ACC112 (cell line): Measurements from ENCODE around the gene UMAD1.

Experiments used
- H2AFZ ChIP-seq: fragments of 200-600 bp; sonication (generic); one replicate; pipeline ENCODE4 v1.6.0; 2017; ENCODE audit warnings: antibody characterized with exemption, low read length; ENCODE audit not compliant: unreplicated experiment
- H3K27ac ChIP-seq: fragments of 200-600 bp; sonication (generic); 2 replicates; pipeline ENCODE4 v1.5.1; 2014; ENCODE audit warnings: low read depth, mild to moderate bottlenecking, antibody characterized with exemption, low read length, moderate library complexity
- H3K27me3 ChIP-seq: fragments of 200-600 bp; sonication (generic); 2 replicates; pipeline ENCODE4 v1.6.1; 2014; ENCODE audit warnings: mild to moderate bottlenecking, antibody characterized with exemption, low read length, moderate library complexity, mixed read lengths; ENCODE audit not compliant: insufficient read depth
- H3K36me3 ChIP-seq: fragments of 200-600 bp; sonication (generic); 2 replicates; pipeline ENCODE4 v1.6.1; 2016; ENCODE audit warnings: mild to moderate bottlenecking, antibody characterized with exemption, low read length, moderate library complexity, mixed read lengths; ENCODE audit not compliant: insufficient read depth
- H3K4me1 ChIP-seq: fragments of 200-600 bp; sonication (generic); one replicate; pipeline ENCODE4 v1.6.1; 2016; ENCODE audit warnings: low read length, mixed read lengths; ENCODE audit not compliant: insufficient read depth, unreplicated experiment, control insufficient read depth
- H3K4me3 ChIP-seq: fragments of 200-600 bp; sonication (generic); 2 replicates; pipeline ENCODE4 v1.5.1; 2014; ENCODE audit warnings: mild to moderate bottlenecking, low read depth, low read length
- H3K79me2 ChIP-seq: fragments of 200-600 bp; sonication (generic); one replicate; pipeline ENCODE4 v1.6.0; 2016; ENCODE audit warnings: low read length; ENCODE audit not compliant: control insufficient read depth, unreplicated experiment, insufficient read depth

Gene UMAD1

DNA sequence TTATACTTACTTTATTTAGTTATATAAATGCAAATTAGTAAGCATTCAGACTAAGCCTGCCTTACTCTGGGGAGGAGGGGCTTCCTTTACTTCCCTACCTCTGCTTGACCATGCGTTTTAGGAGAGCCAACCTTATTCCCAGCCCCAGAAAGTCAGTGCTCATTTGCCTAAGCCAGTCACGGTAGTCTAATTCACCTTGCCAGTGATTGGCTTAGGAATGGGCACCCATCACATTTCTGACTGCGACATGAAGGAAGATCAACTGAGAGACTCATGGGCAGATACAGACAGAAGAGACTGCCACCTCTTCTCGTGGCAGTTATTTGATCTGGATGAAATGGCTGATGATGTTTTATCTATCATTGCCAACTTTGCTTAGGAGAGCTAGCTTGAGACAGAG is 48.4 kb downstream of the UMAD1 start:
- Histone ChIP-seq H2AFZ (no peak overlapping the region), H3K27me3 (no peaks in the 10 kb centered on the region), H3K4me1 (peaks cover 4% of the 10 kb centered on the region), H3K79me2 (no peaks in the 10 kb centered on the region), H3K27ac (no peak overlapping the region), H3K4me3 (no peak overlapping the region), H3K36me3 (no peaks in the 10 kb centered on the region)

DNA sequence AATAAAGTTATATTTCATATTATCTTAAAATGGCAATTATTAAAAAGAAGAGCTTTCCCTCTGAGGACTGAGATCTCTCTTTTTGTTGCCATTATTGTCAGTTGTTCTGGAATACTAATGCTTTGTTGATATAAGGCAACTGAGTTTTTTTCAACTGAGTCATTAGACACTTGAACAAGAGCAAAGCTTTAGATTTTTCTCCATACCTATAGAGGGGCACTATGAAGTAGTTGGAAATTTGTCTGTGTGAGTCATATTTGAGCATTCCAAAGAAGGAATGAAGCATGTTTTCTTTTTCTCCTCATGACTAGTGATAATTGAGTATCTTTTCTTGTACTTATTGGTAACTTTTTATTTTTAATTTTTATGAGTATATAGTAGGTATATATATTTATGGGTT is 53.3 kb downstream of the UMAD1 start:
- Histone ChIP-seq H3K79me2 (no peaks in the 10 kb centered on the region), H3K4me3 (no peak overlapping the region), H3K36me3 (no peaks in the 10 kb centered on the region), H3K4me1 (peaks cover 36% of the 10 kb centered on the region), H3K27me3 (no peaks in the 10 kb centered on the region), H3K27ac (peak overlapping the region; percentile 79), H2AFZ (no peak overlapping the region)

DNA sequence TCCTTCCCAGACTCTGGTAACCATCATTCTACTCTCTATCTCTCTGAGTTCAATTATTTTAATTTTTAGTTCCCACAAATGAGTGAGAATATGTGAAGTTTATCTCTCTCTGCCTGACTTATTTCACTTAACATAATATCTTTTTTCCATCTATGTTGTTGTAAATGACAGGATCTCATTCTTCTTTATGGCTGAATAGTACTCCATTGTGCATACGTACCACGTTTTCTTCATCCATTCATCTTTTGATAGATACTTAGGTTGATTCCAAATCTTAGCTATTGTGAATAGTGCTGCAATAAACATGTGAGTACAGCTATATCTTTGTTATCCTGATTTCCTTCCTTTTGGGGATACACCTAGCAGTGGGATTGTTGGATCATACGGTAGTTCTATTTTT is 54.0 kb downstream of the UMAD1 start:
- no peak overlapping the region for H3K4me3 ChIP-seq
- H3K27ac ChIP-seq, result peak overlapping the region; percentile 79
- H3K4me1 ChIP-seq, result peaks cover 41% of the 10 kb centered on the region
- H2AFZ ChIP-seq, result no peak overlapping the region
- no peaks in the 10 kb centered on the region for H3K36me3 ChIP-seq
- H3K27me3 ChIP-seq, result no peaks in the 10 kb centered on the region
- no peaks in the 10 kb centered on the region for H3K79me2 ChIP-seq

DNA sequence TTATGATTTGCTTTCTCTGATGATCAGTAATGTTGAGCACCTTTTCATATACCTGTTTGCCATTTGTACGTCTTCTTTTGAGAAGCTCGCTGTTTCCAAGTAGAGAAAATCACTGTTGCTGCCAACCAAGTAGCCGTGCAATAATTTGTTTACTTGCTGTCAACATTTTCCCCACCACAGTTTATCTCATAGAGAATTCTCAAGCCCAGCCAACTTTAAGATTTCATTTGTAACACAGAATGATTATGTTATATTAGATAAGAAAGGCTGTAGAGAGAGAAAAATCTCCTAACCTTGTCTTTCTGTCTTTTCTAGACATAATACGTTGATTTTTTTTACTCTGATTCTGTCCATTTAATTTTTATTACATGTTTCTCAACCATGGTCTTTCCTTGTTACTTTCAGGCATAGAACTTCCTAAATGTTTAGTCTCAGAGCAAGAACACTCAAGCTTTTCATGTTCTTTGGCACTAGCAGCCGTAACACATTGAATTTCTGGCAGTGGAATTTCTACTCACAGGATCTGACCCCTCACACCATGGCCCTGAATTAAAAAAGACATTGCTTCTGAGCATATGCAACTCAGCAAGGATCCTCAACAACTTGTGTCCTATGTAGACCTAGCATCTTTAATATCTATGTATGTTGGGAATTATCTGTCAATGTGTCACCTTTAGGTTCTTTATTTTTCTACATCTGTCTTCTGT is 54.7 kb downstream of the UMAD1 start:
- no peaks in the 10 kb centered on the region for H3K36me3 ChIP-seq
- H3K27ac ChIP-seq, result peak overlapping the region; percentile 79
- H2AFZ ChIP-seq, result no peak overlapping the region
- H3K4me1 ChIP-seq, result peaks cover 42% of the 10 kb centered on the region
- no peaks in the 10 kb centered on the region for H3K79me2 ChIP-seq
- no peak overlapping the region for H3K4me3 ChIP-seq
- no peaks in the 10 kb centered on the region for H3K27me3 ChIP-seq

DNA sequence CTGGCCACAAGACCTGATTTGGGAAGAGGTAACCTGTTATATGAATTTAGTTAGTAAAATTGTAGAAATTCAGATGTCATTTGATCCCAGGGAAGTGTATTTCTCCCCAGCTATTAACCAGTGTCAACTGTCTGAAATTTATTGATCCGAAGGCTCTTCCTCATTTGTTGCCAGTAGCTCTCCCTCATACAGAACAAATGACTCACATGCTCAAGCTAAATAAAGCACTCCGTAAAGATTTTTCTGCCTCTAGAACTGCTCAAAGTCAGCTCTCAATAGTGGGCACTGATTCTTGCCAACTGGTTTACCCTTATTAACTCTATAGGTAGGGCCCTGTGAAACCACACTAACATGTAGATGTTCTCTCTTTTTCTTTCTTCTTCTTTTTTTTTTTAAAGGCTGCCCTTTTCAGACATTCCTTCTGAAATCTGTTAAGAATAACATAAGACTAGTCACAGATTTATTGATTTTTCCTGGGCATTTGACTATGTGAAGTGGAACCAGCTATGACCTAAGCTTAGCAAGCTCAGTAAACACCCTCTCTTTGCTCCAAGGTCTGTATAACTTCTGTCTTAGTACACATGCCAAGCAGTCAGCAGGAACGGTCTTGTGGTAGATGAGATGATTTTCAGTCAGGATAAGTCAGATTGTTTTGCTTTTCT is 56.0 kb downstream of the UMAD1 start:
- Histone ChIP-seq H3K27me3 (no peaks in the 10 kb centered on the region), H3K4me1 (peaks cover 42% of the 10 kb centered on the region), H3K4me3 (peak overlapping the region; percentile 29), H3K27ac (peak overlapping the region; percentile 72), H2AFZ (no peak overlapping the region), H3K36me3 (no peaks in the 10 kb centered on the region), H3K79me2 (no peaks in the 10 kb centered on the region)

DNA sequence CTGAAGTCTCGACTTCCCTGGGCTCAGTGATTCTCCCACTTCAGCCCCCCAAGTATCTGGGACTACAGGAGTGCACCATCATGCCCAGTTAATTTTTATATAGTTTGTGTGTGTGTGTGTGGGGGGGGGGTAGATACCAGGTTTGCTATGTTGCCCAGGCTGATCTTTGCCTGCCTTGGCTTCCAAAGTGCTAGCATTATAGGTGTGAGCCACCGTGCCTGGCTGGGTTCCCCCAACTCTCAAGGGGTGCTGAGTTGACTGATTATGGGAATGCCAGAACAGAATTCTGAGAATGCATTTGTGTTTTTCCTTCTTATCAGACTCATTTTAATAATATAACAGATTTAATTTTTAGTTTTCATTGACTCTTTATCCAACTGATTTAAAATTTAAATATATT is 58.4 kb downstream of the UMAD1 start:
- Histone ChIP-seq H3K27ac (no peak overlapping the region), H2AFZ (no peak overlapping the region), H3K36me3 (no peaks in the 10 kb centered on the region)

DNA sequence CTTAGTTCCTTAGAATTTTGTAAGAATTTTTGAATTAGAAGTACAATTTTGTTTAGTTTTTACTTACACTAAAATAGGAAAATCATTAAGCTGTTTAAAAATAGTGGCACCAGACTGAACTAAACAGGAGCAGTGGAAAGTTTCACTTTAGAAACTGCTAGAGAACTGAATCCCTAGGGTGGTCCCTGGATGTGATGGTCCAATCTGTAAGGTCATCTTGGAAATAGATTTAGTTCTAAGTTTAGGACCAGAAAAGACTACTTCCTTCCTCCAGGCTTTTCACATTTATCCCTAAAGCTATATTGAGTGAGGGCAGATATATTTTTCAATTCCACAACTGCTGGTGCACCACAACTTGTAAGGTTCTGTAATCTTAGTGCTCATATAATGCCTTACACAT is 58.8 kb downstream of the UMAD1 start:
- Histone ChIP-seq H3K27me3 (no peaks in the 10 kb centered on the region), H3K27ac (0 out of 2 replicates have a peak overlapping the region, but pooled peaks have one; percentile 3)

More for the DNA sequence above, 58.4 kb downstream of the UMAD1 start:
- H3K27me3 ChIP-seq, result no peaks in the 10 kb centered on the region
- H3K4me3 ChIP-seq, result no peak overlapping the region
- H3K79me2 ChIP-seq, result no peaks in the 10 kb centered on the region
- peaks cover 43% of the 10 kb centered on the region for H3K4me1 ChIP-seq

DNA sequence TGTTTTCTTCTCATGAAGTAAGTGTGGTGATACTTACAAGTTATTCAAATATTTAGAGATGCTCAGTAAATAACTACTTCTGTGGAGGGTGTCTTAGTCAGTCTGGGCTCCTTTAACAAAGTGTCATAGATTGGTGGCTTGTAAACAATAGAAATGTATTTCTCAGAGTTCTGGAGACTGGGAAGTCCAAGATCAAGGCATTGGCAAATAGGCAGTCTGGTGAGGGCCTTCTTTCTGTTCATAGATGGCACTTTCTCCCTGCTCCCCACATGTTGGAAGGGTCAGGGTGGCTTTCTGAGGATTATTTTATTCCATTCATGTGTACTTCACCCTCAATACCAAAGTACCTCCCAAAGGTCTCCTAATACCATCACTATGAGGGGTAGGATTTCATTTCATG is 59.4 kb downstream of the UMAD1 start:
- H3K4me1 ChIP-seq, result peaks cover 39% of the 10 kb centered on the region

More for the DNA sequence above, 58.8 kb downstream of the UMAD1 start:
- Histone ChIP-seq H3K36me3 (no peaks in the 10 kb centered on the region), H3K4me1 (peaks cover 41% of the 10 kb centered on the region), H3K4me3 (peak overlapping the region; percentile 62), H3K79me2 (no peaks in the 10 kb centered on the region), H2AFZ (peak overlapping the region; percentile 35)

DNA sequence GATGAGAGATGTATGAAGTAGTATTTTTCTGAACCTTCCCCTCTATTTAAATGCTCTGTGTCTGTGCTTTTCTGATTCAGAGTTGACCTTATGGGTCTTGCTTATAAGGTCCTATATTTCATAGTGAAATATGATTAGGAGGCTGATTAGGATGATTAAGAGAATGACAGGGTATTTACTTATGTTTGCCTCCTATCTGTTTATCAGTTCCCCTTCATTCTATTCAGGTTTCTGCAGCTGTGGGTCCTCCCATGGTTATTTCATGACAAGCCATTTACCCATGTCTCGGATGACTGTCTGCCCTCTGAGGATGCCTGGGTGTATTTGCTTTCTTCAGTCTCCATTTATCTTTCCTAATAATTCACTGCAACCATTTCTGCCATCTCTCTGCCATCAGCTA is 61.0 kb downstream of the UMAD1 start:
- H2AFZ ChIP-seq, result no peak overlapping the region
- H3K36me3 ChIP-seq, result no peaks in the 10 kb centered on the region
- no peaks in the 10 kb centered on the region for H3K79me2 ChIP-seq
- H3K27ac ChIP-seq, result no peak overlapping the region
- peaks cover 29% of the 10 kb centered on the region for H3K4me1 ChIP-seq
- H3K27me3 ChIP-seq, result no peaks in the 10 kb centered on the region
- no peak overlapping the region for H3K4me3 ChIP-seq

More for the DNA sequence above, 59.4 kb downstream of the UMAD1 start:
- Histone ChIP-seq H2AFZ (peak overlapping the region; percentile 35), H3K27ac (0 out of 2 replicates have a peak overlapping the region, but pooled peaks have one; percentile 3), H3K79me2 (no peaks in the 10 kb centered on the region), H3K4me3 (peak overlapping the region; percentile 62), H3K27me3 (no peaks in the 10 kb centered on the region), H3K36me3 (no peaks in the 10 kb centered on the region)

DNA sequence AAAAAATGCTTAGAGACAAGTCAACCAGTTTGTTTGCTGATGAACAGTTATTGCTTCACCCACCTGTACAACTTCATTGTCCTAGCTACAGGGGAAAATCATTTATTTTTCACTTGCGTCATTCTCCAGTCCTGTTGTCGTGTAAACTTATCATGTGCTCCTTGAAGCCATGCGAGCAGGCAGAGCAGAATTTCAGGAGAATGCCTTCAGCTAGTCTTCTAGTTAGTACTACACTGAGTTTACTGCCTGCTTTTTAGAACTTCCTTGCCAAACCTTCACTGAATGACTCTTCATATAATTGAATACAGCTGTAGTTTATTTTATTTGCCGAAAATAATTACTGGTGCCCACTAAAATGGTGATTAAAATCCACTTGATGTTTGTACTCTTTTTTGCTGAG is 62.3 kb downstream of the UMAD1 start:
- H3K79me2 ChIP-seq, result no peaks in the 10 kb centered on the region
- H3K4me3 ChIP-seq, result no peak overlapping the region
- no peaks in the 10 kb centered on the region for H3K36me3 ChIP-seq
- H3K27me3 ChIP-seq, result no peaks in the 10 kb centered on the region
- no peak overlapping the region for H3K27ac ChIP-seq
- peaks cover 17% of the 10 kb centered on the region for H3K4me1 ChIP-seq
- H2AFZ ChIP-seq, result no peak overlapping the region

DNA sequence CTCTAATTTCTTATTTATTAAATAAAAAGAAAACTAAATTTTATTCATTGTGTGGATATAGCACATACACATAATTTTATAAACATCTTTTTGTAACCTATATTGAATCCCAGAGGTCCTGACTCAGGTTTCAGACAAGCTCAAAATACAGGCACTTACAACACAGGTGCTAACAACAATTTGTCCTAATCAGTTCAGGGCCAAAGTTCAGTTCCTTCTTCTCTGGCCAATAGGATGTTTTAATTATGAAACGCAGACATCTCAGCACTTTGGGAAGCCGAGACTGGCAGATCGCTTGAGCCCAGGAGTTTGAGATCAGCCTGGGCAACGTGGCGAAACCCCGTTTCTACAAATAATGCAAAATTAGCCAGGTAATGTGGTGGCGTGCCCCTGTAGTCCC is 62.9 kb downstream of the UMAD1 start:
- no peaks in the 10 kb centered on the region for H3K36me3 ChIP-seq
- H3K27ac ChIP-seq, result no peak overlapping the region
- H3K79me2 ChIP-seq, result no peaks in the 10 kb centered on the region
- H2AFZ ChIP-seq, result no peak overlapping the region
- no peak overlapping the region for H3K4me3 ChIP-seq
- no peaks in the 10 kb centered on the region for H3K27me3 ChIP-seq
- H3K4me1 ChIP-seq, result peaks cover 17% of the 10 kb centered on the region
